GM13977 (cell line): Measurements from ENCODE around the gene TYW3.

Experiments used
- DNase-seq: peaks from one replicate; pipeline ENCODE4 v3.0.0; 2012; ENCODE audit warnings: low spot score
- in situ Hi-C: fragments of 300-500 bp; cut with MboI; formaldehyde crosslinking; loops from one replicate; pipeline ENCODE4 v1.12.0; 2022; ENCODE audit warnings: low sequenced_read_pairs, low pct_unique_long_range_greater_than_20kb, mixed read lengths, inconsistent platforms; ENCODE audit not compliant: unreplicated experiment
- TF ChIP-seq, protein P1 (sequence below): IDR thresholded peaks from 2 replicates; pipeline ENCODE4 v1.5.1; 2012; ENCODE audit warnings: mild to moderate bottlenecking, control low read depth; ENCODE audit not compliant: insufficient read depth; ENCODE audit errors: extremely low read depth, missing control alignments

Gene TYW3

GRCh38 chr1:74766579-74766978 lies 33.6 kb downstream of the TYW3 start:
- in situ Hi-C loops, result no loop called here
- TF ChIP-seq, protein P1, sequence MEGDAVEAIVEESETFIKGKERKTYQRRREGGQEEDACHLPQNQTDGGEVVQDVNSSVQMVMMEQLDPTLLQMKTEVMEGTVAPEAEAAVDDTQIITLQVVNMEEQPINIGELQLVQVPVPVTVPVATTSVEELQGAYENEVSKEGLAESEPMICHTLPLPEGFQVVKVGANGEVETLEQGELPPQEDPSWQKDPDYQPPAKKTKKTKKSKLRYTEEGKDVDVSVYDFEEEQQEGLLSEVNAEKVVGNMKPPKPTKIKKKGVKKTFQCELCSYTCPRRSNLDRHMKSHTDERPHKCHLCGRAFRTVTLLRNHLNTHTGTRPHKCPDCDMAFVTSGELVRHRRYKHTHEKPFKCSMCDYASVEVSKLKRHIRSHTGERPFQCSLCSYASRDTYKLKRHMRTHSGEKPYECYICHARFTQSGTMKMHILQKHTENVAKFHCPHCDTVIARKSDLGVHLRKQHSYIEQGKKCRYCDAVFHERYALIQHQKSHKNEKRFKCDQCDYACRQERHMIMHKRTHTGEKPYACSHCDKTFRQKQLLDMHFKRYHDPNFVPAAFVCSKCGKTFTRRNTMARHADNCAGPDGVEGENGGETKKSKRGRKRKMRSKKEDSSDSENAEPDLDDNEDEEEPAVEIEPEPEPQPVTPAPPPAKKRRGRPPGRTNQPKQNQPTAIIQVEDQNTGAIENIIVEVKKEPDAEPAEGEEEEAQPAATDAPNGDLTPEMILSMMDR, result no peak

DNA sequence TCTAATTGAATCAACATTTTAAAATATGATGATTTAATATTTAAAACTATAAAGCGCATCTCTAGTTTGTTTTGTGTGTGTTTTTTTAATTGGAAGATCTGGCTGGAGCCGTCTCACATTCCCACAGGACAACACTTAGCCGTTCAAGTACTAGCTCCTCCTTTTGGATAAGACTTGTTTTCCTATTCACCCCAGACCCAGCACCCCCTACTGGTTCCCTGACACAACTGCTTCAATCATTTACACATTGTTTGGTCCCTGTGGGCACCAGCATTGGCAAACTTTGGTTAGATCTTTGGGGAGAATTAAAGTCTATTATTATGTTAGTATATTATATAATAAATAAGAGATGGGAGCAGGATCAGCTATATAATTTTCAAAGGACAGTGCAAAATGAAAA lies 34.5 kb downstream of the TYW3 start:
- in situ Hi-C loops, result no loop called here
- TF ChIP-seq, protein P1, result peak; percentile 36
- DNase-seq, result no peak

More at GRCh38 chr1:74766579-74766978, 33.6 kb downstream of the TYW3 start:
- DNase-seq, result no peak

- TF ChIP-seq, protein P1, result peak; percentile 65
- no peak for DNase-seq
- in situ Hi-C loops, result loop anchor here (10.0 kb wide), 1 partner anchor 423 kb away; no protein-coding TSS in a partner anchor
These were observed 39.1 kb downstream of the TYW3 start for GRCh38 chr1:74771913-74772515.

- TF ChIP-seq, protein P1, result no peak
- no peak for DNase-seq
- in situ Hi-C loops, result loop anchor here (10.0 kb wide), 1 partner anchor 422 kb away; no protein-coding TSS in a partner anchor
These were observed 40.0 kb downstream of the TYW3 start for GRCh38 chr1:74772945-74773344.

- in situ Hi-C loops, result loop anchor here (10.0 kb wide), 1 partner anchor 421 kb away; no protein-coding TSS in a partner anchor
- no peak for DNase-seq
- TF ChIP-seq, protein P1, result no peak
These were observed 40.6 kb downstream of the TYW3 start for GRCh38 chr1:74773582-74773981.

GRCh38 chr1:74775735-74776134 lies 42.8 kb downstream of the TYW3 start:
- DNase-seq, result no peak
- in situ Hi-C loops, result loop anchor here (10.0 kb wide), 1 partner anchor 419 kb away; no protein-coding TSS in a partner anchor
- TF ChIP-seq, protein P1, result no peak

GRCh38 chr1:74777525-74777924 lies 44.6 kb downstream of the TYW3 start:
- in situ Hi-C loops, result loop anchor here (10.0 kb wide), 1 partner anchor 417 kb away; no protein-coding TSS in a partner anchor

More at GRCh38 chr1:74777525-74777924, 44.6 kb downstream of the TYW3 start:
- TF ChIP-seq, protein P1, result no peak
- no peak for DNase-seq
